Measurements from ENCODE around the gene RHBDL1.

GRCh38 chr16:725041-725376, 49.5 kb downstream of the RHBDL1 start:
- TF ChIP-seq, protein P1, sequence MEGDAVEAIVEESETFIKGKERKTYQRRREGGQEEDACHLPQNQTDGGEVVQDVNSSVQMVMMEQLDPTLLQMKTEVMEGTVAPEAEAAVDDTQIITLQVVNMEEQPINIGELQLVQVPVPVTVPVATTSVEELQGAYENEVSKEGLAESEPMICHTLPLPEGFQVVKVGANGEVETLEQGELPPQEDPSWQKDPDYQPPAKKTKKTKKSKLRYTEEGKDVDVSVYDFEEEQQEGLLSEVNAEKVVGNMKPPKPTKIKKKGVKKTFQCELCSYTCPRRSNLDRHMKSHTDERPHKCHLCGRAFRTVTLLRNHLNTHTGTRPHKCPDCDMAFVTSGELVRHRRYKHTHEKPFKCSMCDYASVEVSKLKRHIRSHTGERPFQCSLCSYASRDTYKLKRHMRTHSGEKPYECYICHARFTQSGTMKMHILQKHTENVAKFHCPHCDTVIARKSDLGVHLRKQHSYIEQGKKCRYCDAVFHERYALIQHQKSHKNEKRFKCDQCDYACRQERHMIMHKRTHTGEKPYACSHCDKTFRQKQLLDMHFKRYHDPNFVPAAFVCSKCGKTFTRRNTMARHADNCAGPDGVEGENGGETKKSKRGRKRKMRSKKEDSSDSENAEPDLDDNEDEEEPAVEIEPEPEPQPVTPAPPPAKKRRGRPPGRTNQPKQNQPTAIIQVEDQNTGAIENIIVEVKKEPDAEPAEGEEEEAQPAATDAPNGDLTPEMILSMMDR (IDR thresholded peaks at IDR 0.05) = no peak
- no peak for TF ChIP-seq POLR2A (IDR thresholded peaks at IDR 0.05)
- TF ChIP-seq EP300 (IDR thresholded peaks at IDR 0.05) = no peak
